Measurements from ENCODE around the gene SCTR.

Gene SCTR

DNA sequence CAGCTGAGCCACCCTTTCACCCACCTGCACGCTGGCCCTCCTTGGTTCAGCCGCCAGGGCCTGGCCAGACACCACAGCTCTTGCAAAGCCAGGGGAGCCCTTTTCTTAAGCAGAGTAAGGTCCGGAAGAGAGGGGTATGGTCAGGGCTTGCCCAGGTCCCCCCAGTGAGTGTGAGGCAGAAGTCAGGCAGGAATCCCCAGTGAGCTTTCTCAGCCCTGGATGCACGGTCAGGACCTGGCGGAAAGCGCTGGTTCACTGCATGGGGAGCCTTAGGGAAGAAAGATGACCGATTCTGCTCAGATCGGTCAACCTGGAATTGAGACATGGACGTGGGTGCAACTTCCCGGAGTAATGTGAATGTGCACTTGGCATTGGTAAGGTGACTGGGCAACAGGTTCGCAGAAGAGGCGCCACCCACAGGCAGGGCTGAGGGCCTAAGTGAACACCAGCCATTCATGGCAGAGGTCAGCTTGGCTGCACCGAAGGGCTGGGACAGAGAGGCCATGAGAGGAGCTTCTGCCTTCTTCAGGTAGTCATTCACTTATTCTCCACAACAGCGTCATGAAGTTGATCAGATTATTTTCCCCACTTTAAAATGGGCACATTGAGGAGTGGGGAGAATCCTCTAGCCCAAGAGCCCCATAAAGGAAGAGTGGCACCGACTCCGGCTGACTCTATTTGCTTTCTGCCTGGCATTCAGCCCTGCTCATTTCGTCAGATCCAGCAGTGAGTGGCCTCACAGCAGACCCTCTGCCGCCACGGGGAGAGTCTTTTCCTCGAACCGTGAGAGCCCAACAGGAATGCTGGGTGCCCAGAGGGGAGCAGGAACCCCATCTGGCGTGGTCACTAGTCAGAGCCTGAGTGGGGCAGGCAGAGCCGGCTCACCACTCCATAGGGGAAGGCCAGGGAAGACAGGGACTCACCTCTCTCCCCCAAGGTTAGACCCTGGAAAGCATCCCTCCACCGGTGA is 35.8 kb downstream of the SCTR start:
- no peak for DNase-seq (ENCODE audit: low read depth in 3 of 3)

DNA sequence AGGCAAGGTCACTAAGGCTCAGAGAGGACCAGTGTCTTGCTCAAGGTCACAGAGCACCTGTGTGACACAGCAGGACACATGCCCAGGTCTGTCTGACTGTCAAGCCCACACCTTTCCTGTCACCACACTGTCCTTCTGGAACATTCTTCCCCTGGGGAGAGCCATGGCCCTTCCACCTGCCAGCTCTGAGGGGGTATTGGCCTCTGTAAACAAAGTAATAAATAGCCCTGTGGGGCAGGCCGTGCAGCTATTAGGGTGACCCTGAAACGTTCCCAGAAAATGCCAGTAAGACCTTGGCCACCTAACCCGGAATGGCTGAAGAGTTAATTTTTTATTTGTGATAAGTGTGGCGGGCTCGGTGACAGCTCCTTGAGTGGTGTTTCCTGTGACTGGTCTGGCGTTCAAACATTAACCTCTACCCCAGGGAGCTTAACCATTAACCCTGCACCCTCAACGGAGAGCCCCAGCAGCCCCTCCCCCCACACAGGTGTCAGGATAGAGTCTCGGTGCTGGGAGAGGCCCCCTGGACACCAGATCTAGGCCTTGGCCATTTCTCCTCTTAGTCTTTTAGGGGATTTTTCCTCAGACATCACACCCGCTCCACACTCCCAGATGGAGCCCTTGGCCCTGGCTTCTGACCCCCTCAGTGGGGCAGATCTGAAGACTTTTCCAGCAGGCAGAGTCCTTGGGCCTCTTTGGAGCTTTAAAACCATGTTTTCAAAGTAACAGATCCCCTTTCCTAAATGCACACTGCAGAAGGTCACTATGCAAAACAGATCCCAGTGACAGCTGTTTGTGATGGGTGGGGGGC is 36.6 kb downstream of the SCTR start:
- DNase-seq (ENCODE audit: low read depth in 3 of 3) = no peak

DNA sequence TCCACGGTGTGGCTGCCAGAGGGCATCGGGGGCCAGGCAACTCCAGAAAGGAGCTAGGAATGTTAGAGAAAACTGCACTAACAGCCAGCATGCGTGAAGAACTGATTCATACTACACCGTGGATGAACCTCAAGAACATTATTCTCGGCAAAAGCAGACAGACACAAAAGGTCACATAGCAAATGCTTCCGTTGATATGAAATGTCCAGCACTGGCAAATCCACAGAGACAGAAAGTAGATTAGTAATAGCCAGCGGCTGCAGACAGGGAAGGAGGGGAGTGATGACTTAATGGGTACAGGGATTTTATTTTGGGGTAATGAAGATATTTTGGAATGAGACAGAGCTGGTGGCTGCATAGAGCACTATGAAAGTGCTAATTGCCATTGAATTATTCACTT is 37.4 kb downstream of the SCTR start:
- no peak for DNase-seq (ENCODE audit: low read depth in 3 of 3)

DNA sequence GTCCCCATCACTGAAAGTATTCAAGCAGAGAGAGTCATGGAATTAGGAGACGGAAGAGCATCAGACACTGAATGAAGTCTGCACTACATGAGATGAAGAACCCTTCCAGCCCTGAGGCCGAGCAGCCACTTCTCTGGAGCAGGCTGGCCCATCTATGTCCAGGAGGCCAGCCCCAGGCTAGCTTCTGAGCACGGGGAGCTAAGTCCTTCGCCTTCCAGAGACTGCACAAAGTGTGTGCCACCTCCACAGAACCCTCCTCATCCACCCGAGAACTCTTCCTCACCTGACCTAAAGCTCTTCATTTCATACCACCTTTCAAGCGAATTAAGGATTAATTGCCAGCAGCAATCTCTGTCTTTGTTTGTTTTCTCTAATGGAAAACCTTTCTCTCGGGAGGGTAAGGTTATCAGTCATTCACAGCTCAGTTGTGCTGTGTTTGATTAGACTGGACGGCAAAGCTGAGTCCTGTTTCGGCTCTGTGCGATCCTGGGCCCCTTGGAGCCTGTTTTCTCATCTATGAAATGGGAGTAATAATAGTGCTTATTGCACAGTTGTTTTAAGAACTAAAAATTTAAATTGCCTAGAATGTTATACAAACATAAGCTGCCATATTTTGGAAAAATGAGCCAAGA is 38.0 kb downstream of the SCTR start:
- no peak for DNase-seq (ENCODE audit: low read depth in 3 of 3)

DNA sequence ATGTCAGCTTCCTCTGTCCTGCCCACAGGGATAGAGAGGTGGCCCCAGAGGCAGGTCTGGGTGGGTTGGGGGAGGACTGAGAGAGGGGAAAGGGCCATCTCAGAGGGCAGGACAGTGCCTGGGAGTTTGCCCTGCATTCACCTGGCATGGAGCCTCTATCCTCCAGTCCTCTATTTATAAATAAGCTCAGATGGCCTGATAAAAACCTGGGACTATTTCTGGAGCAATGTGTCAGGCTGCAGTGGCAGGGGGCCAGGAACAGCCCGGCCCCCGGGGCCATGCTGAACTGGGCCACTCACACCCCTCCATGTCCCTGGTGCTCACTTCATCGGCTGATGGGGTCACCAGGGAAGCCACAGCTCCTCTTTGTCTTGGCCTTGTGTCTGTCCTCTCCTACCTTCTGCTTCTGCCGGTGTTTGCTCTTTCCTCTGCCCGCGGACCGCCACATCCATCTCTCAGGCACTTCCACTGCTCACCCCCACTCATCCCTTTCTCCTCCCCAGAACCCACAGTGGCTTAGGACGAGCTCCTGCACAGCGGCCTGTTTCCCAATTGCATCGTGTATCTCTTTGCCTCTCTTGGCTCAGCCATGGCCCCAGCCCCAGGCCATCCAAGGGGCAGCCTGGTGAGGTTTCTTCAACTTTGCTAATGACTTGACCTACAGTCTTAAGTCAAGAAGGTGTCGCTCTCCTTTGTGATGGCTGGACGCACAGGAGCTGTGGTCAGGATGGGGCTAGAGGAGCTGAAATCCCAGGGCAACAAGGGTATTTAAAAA is 38.8 kb downstream of the SCTR start:
- no peak for DNase-seq (ENCODE audit: low read depth in 3 of 3)

DNA sequence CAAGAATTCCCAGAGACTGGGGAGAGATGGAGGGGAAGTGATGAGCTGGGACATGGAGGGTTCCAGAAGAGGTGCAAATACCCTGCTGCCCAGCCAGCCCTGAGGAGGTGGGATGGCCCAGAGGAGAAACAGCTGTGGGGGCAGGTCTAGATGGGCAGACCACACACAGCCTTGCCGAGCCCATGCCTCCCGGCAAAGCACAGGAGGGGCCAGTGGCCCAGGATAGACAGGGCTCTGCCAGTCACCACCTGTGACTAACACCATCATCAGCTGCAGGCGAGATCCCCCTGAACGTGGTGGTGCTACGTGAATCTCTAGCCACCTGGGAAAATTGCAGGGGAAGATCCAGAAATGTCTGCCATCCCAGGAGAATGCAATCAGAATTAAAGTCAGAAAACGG is 39.4 kb downstream of the SCTR start:
- no peak for DNase-seq (ENCODE audit: low read depth in 3 of 3)

DNA sequence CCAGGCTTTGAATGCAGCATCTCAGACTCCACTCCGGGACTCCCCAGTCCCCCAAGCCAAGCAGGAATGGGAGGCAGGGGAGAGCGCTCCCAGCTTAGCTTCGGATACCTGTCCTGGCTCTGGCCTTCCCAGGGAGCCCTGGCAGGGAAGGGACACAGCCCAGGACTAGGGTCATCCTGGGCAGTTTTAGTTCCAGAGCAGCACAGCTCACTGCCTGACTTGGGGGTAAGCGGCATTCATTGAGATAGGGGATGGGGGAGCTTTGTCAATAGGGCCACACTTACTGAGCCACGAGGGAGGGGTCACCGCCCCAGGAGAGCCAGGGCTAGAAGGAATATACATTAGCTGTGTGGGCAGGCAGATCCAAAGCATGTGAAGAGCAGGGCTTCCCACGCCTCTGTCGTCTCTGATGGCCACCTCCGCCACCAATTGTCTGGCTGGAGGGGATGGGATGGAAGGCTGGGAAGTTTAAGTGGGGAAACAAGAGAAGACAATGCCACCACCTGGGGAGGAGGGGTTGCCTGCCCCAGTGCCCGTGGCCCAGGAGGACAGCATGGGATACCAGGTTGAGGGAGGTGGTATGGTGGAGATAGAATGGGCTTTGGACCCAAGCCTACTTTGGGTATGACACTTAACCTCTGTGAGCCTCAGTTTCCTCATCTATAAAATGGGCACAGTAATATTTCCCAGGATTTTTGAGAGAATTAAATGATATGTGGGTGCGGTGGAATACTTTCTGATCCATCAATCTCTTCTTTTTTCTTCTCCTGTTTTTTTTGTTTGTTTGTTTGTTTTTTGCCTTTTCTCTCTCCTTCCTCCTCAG is 40.2 kb downstream of the SCTR start:
- no peak for DNase-seq (ENCODE audit: low read depth in 3 of 3)

DNA sequence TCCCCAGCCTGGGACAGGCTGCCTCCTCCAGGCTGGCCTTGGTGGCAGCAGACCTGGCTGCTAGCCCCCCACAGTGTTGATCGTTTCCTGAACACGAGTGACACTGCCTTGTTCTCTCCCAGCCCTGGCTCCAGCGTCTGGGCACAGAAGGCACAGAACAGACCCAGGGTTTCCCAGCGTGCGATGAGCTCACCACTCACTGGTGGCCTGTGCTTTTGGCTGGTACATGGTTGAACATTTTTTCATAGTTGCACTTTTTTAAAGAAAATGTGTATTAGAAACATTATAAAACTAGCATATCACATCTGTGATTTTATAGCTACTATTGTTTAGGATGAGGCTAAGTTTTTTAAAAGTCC is 40.9 kb downstream of the SCTR start:
- DNase-seq (ENCODE audit: low read depth in 3 of 3) = no peak

DNA sequence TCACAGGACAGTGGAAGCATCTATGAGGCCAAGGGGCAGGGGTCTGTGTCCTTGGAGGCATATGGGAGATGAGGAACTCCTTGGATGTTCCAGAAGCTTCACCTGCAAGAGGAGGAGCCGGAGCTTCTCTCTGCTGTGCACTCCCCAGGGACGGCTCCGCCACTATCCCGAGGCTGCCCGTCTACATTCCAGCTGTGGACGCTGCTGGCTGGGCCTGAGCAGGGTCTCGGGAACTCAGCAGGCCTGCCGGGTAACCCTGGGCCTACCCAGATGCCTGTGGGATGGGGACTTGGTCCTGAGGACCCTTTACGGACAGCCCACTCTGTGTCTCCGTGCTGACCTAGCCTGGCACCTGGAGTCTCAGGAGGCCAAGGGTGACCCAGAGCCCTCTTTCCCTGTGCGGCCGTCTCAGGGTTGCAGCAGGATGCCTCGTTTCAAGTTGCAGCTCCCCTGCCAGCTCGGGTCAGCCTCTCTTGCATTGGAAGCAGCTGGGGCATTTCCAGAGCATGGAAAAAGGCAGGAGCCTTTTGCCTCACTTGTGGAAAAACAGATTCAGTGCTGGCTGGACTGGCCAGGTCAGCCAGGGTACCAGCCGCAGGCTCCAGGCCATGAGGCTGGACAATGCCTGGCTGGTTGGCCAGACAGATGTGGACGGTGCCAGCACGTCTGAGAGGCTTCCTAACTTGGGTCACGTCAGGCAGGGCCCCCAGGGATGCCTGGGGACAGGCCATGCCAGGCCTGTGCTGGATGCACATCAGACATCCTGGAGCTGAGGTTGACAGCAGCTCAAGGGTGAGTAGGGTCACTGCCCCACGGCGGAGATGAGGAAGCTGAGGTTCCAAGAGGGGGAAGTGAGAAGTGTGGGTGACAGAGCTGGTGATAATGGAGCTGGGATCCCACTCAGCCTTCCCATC is 41.5 kb downstream of the SCTR start:
- no peak for DNase-seq (ENCODE audit: low read depth in 3 of 3)

DNA sequence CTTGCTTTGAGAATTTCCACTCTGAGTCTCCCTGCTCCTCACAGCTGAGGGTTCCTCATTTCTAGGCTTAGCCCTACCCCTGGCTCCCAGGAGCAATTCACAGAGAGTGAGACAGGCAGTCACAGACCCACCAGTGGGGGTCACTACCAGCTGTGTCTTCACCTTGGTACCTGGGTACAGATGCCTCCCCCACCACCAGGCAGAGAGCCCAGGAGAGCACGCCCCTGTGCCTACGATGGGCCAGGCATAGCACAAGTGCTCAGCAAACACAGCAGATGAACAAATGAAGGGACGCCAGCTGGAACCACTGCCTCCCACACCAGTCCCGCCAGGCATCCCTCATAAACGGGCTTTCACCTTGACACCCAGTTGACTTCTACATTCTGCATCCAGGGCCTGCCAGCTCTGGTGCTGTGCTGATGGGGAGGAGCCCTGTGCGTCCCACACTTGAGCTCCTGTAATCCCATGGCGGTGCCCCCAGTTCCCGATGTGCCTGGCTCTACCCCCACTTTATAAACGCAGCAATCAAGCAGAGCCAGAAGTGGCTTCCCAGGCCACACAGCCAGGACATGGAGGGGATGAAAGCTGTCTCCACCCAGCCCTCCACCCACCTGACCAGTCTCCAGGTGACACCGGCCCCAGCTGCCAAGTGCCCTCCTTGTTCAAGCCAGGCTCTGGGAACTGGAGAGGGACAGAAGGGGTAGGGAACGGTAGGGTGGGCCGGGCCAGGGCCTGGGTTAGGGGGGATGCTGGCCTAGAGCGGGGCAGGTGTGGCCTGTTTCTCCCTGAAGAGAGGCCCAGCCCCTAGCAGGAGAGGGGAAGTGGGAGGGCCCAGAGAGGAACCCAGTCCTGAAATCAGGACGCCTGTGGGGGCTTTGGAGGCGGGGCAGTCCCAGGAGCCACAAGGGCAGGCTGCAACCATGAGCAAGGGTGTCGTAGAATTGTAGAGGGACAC is 42.5 kb downstream of the SCTR start:
- DNase-seq (ENCODE audit: low read depth in 3 of 3) = no peak

DNA sequence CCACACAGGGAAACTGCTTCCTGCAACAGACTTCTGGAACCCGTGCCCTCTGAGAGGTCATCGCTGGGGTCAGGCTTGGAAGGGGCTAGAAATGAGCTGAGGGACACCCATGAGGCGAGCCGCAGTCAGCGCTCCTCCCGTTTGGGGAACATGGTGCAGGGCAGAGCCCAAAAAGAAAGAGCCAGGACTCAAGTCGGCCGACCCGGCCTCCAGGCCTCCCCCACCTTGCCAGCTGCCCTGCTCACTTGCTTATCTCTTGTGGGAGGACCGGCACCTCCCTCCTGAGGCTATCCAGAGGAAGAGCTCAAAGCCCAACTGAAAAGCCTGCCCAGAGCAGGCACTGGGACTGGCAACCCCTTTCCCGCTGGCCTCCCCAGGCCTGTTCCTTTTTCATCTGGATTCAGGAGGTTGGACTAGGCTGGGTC is 43.6 kb downstream of the SCTR start:
- DNase-seq (ENCODE audit: low read depth in 3 of 3) = no peak

DNA sequence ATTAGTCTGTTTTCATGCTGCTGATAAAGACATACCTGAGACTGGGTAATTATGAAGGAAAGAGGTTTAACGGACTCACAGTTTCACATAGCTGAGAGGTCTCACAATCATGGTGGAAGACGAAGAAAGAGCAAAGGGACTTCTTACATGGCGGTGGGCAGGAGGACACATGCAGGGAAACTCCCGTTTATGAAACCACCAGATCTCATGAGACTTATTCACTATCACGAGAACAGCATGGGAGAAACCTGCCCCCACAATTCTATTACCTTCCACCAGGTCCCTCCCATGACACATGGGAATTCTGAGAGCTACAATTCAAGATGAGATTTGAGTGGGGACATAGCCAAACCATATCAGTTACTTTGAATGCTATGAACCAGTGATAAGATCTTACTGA is 44.1 kb downstream of the SCTR start:
- DNase-seq (ENCODE audit: low read depth in 3 of 3) = no peak

DNA sequence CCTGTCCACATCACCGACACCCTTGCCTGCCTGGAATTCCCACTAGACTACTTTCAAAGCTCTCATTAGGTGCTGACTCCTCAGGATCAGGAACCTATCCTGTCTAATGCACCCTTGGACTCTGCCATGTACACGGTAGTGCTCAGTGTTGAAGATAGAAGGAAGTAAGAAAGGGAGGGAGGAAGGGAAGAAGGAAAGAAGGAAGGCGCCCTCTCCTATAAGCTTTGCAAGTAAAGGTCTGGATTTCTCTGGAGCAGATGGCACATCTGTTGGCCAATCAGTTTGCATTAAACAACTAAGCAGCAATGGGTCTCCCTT is 45.3 kb downstream of the SCTR start:
- no peak for DNase-seq (ENCODE audit: low read depth in 3 of 3)

DNA sequence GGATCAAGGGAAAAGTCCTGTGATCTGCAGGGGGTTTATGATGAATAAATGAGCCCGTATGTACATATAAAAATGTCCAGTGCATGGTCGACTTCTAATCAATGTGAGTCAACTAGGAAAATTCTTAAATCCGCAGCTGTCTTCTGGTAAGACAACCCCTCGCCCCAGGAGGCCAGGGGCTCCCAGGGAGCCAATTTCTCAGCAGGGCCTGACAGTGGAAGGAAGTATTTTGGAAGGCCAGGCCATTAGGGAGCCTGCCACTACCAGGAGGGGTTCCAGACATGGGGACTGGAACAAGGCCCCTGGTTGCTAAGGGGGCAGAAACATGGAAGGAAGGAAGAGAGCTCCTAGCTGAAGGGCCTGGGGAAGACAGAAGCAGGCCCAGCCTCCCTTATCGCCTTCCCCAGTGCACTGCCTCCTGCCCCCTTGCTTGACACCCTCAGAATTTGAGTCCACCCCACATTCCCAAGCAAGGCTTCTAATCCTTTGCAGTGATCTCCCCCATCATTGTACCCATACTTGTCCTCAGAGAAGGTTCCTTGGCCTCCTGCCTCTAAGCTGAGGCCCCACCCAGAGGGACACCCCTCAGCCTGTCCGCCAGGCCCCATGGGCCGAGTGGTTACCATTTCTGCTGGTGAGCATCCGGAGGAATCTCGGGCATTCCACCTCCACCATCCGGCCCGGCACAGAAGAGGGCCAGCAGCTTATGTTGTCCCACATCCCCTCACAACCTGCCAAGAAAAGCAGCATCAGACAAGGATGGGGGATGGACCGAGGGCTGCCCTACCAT is 45.9 kb downstream of the SCTR start:
- no peak for DNase-seq (ENCODE audit: low read depth in 3 of 3)

DNA sequence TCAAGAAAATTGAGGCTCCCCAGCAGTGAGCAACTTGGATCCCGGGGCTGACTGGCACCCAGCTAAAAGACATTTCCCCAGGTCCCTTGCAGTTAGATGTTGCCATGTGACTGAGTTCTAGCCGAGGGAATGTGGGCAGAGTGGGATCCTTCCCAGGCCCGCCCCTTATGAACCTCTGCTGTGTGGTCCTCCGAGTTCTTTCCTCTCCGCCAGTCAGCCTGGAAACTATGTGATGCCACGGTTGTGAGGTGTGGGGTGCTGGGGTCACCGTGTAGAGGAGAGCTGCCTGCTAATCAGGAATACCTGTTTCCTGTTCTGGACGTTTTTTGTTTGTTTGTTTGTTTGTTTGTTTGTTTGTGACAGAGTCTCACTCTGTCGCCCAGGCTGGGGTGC is 47.2 kb downstream of the SCTR start:
- DNase-seq (ENCODE audit: low read depth in 3 of 3) = no peak

DNA sequence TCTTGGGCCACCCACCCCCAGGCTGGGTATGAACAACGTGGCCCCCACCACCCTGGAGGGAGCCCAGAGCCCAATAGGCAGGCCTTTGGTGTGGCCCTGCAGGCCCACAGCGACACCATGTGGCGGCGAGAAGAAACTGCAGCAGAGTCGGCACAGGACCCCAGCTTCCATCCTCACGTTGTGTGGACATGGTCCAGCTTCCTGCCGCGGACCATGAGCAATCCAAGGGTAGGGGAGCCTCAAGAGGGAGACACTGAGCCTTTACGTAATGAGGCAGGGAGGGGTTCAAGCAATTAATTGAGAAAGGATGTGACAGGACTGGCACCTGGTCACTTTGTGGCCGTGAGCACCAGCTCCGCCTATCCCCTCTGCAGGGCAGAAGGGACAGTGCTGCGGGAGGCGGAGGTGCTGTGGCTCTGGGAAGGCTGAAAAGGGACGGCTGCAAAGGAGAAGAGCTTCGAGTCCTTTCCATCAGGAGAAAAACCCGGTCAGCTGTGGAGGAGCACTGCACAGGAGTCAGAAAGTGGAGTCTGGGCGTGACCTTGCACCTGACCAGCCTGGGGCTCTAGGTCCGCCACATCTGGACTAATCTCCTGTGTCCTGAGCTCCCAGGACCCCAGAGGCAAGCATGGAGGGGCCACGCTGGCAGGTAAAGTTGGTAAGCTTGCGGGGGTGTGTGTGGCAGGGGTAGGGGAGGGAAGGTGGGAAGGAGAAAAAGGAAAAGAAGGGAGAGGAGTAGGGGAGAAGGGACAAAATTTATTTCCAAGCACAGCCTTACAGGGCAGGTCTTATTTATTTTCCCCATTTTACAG is 47.8 kb downstream of the SCTR start:
- peak in 2 of 3 experiments; percentile 3 to 10 for DNase-seq (ENCODE audit: low read depth in 3 of 3)

DNA sequence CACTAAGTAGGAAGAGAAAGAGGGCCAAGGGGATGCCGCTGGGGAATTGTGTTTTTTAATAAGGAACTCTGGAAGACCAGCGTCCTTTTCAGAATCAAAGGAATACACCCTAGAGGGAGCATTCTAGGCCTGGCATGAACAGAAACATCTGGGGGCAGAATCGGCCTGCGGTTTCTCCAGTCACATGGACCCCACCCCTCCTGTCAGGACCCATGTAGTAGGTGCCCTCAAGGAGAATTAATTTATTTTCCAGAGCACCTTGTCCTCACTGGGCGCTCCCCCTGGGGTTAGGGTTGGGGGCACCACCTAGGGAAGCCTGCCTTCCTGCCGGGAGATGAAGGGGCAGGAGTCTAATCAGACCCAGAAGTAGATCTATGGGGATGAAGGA is 48.4 kb downstream of the SCTR start:
- DNase-seq (ENCODE audit: low read depth in 3 of 3) = no peak
